Aorta (tissue), 5 donors: ENCODE data around the gene DUS1L. TPM values are rescaled to one million over a fixed set of nuclear protein-coding genes. Genes with fewer than 3 reads are reported as not detected.
A peak's percentile ranks its signal among the peaks of the same experiment; 100 is the strongest.

Source experiments
- ATAC-seq: fragments of 200-7000 bp; cut with Tn5 transposase; one replicate; pipeline ENCODE4 v1.9.1; 2022; ENCODE audit warnings: moderate library complexity; ENCODE audit not compliant: low FRiP score
- DNase-seq, 2 donors: peaks; one replicate each; pipeline ENCODE4 v3.0.0-alpha.2; 2020
- H3K27ac ChIP-seq, 2 donors: one replicate each; pipeline ENCODE4 v1.5.1; 2013; ENCODE audit warnings: low read length in 2 of 2, mild to moderate bottlenecking in 2 of 2, moderate library complexity in 2 of 2, control low read depth in 1 of 2, inconsistent platforms in 1 of 2, low read depth in 1 of 2
- H3K27me3 ChIP-seq, 2 donors: one replicate each; pipeline ENCODE4 v1.6.1; 2013; ENCODE audit warnings: control low read depth in 1 of 2, low read length in 1 of 2, mild to moderate bottlenecking in 1 of 2, moderate library complexity in 1 of 2; ENCODE audit not compliant: insufficient read depth in 2 of 2, control insufficient read depth in 1 of 2
- H3K36me3 ChIP-seq, 2 donors: one replicate each; pipeline ENCODE4 v1.6.1; 2013; ENCODE audit warnings: control low read depth in 1 of 2, low read length in 1 of 2, mild to moderate bottlenecking in 1 of 2; ENCODE audit not compliant: insufficient read depth in 2 of 2, control insufficient read depth in 1 of 2
- H3K4me1 ChIP-seq, 2 donors: one replicate each; pipeline ENCODE4 v1.6.1; 2013; ENCODE audit warnings: low read length in 2 of 2, control low read depth in 1 of 2, mild to moderate bottlenecking in 1 of 2, moderate library complexity in 1 of 2; ENCODE audit not compliant: insufficient read depth in 2 of 2, control insufficient read depth in 1 of 2
- H3K4me3 ChIP-seq, 2 donors: one replicate each; pipeline ENCODE4 v1.5.1; 2013; ENCODE audit warnings: low read length in 2 of 2, control low read depth in 1 of 2, mild to moderate bottlenecking in 1 of 2
- H3K9me3 ChIP-seq: one replicate; pipeline ENCODE4 v1.6.1; 2013; ENCODE audit warnings: mild to moderate bottlenecking, low read length; ENCODE audit not compliant: control insufficient read depth
- WGBS, 2 donors: extraction: QIAGEN DNeasy Blood & Tissue Kit; methylation state at CpG; one replicate each; pipeline ENCODE4 v1.1.7; 2013; 5-methylcytosine and 5-hydroxymethylcytosine counted together
- intact Hi-C, 2 donors: fragments of 100-400 bp; cut with DNase I; formaldehyde crosslinking; loops; one replicate each; pipeline versions ENCODE4 v1.14.2 to v1.15.0; 2022
- polyA plus RNA-seq, 2 donors: library from polyadenylated mRNA; stranded (reverse); fragments of 200-250 nt; gene quantifications; one replicate each; pipeline ENCODE4 v1.2.3, GENCODE V29; 2013
- total RNA-seq, 2 donors: library from RNA; stranded (reverse); fragmentation: NEBNext Ultra II Directional; extraction: Animal tissue kit (Norgen Biotek cat#: 25700); gene quantifications; one replicate each; pipeline ENCODE4 v1.2.1, GENCODE V29; 2021
- donor health status: healthy with polysubstance abuse.
- donor health status: Bipolar disorder and iron deficiency.
- donor health status: DM: no; HTN: no; CAD: no.
- donor health status: DM: no; HTN: no; CAD: no.
- donor health status: DM: yes; HTN: yes; CAD: no.

The DUS1L gene
- total and polyA plus RNA-seq, 4 donors, result 43.7 to 143 (median 54.1) TPM

DNA sequence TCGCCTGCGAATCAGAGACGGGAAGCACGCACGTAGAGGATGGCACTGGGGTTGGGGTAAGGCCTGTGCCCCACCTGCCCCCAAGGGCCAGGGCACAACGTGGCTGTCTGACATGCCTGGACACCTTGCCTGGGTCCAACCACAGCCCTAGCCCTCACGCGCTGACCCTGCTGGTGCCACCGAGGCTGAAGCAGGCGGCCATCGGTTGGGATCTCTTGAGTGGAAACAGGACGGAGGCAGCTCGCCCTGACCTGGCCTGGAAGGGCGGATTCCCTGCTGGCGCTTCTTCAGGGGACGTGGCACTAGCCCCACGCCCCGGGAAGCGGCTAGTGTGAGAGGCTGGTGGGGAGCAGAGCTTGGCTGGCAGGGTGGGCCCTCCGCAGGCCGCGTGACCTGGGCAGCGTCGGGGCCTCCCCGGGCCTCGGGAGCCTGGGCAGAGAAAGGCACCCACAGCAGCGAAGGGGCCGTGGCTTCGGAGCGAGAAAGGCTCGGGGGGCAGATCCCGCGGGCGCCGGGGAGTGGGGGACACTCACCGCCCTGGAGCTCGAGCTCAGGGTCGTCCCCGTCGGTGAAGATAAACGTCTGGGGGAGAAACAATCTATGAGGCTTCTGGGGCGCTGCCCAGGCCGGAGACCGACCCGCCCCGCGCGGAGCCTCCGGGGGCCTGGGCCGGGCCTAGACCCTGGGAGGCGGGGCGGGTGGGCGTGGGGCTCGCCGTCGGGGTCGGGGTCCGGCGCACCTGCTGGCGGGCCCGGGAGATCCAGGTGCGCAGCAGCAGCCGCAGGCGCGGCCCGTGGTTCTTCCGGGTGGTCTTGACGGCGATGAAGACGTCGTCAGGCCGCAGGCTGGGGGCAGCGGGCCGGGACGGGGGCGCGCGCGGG lies 14.6 kb downstream of the DUS1L start:
- peak overlapping the region; percentile 88 to 92 for H3K4me3 ChIP-seq
- ATAC-seq, result no peak
- 13 to 18% methylated on average over 59 to 79 of the region's 79 CpGs for WGBS, 2 donors
- no peaks in the 10 kb centered on the region for H3K4me1 ChIP-seq
- peak in 1 of 2 donors; percentile 54 for DNase-seq
- no peaks in the 10 kb centered on the region for H3K27me3 ChIP-seq
- intact Hi-C loops, result no loop called here
- no peaks in the 10 kb centered on the region for H3K9me3 ChIP-seq
- no peak overlapping the region for H3K27ac ChIP-seq
- peaks cover 0 to 2% of the 10 kb centered on the region in 2 donors for H3K36me3 ChIP-seq

GRCh38 chr17:82050152-82050760 lies 15.3 kb downstream of the DUS1L start:
- no peak for DNase-seq

GRCh38 chr17:82049521-82049971 lies 16.1 kb downstream of the DUS1L start:
- Histone ChIP-seq H3K27me3 (no peaks in the 10 kb centered on the region), H3K4me3 (no peak overlapping the region), H3K4me1 (no peaks in the 10 kb centered on the region), H3K9me3 (no peaks in the 10 kb centered on the region), H3K36me3 (no peaks in the 10 kb centered on the region), H3K27ac (no peak overlapping the region)
- ATAC-seq, result no peak
- intact Hi-C loops, result no loop called here
- WGBS, 2 donors, result 93 to 94% methylated on average over 13 to 16 of the region's 16 CpGs
- DNase-seq, result no peak

More at GRCh38 chr17:82050152-82050760, 15.3 kb downstream of the DUS1L start:
- Histone ChIP-seq H3K9me3 (no peaks in the 10 kb centered on the region), H3K27me3 (no peaks in the 10 kb centered on the region), H3K4me1 (no peaks in the 10 kb centered on the region), H3K36me3 (peaks cover 0 to 2% of the 10 kb centered on the region in 2 donors), H3K4me3 (no peak overlapping the region), H3K27ac (no peak overlapping the region)
- whole genome bisulfite sequencing, 2 donors, result 87 to 91% methylated on average over 28 of the region's 28 CpGs
- no peak for ATAC-seq
- intact Hi-C loops, result no loop called here

GRCh38 chr17:82049106-82049505 lies 16.5 kb downstream of the DUS1L start:
- Histone ChIP-seq H3K4me1 (no peaks in the 10 kb centered on the region), H3K27ac (no peak overlapping the region), H3K9me3 (no peaks in the 10 kb centered on the region), H3K4me3 (no peak overlapping the region), H3K27me3 (no peaks in the 10 kb centered on the region), H3K36me3 (no peaks in the 10 kb centered on the region)
- WGBS, 2 donors, result 85 to 87% methylated on average over 8 of the region's 8 CpGs
- intact Hi-C loops, result no loop called here
- DNase-seq (no peak), ATAC-seq (no peak)

- no peaks in the 10 kb centered on the region for H3K9me3 ChIP-seq
- intact Hi-C loops, result no loop called here
- no peak overlapping the region for H3K4me3 ChIP-seq
- H3K36me3 ChIP-seq, result no peaks in the 10 kb centered on the region
- 90 to 93% methylated on average over 18 to 20 of the region's 20 CpGs for WGBS, 2 donors
- DNase-seq (no peak), ATAC-seq (no peak)
- H3K4me1 ChIP-seq, result no peaks in the 10 kb centered on the region
- H3K27me3 ChIP-seq, result no peaks in the 10 kb centered on the region
- no peak overlapping the region for H3K27ac ChIP-seq
Measured at GRCh38 chr17:82048571-82048971, 17.0 kb downstream of the DUS1L start.

GRCh38 chr17:82047914-82048570 lies 17.6 kb downstream of the DUS1L start:
- no peak for DNase-seq
- WGBS, 2 donors, result 86 to 89% methylated on average over 18 to 25 of the region's 25 CpGs
- Histone ChIP-seq H3K4me1 (no peaks in the 10 kb centered on the region), H3K27me3 (no peaks in the 10 kb centered on the region), H3K4me3 (no peak overlapping the region), H3K27ac (no peak overlapping the region), H3K36me3 (no peaks in the 10 kb centered on the region), H3K9me3 (no peaks in the 10 kb centered on the region)
- intact Hi-C loops, result no loop called here
- ATAC-seq, result no peak

DNA sequence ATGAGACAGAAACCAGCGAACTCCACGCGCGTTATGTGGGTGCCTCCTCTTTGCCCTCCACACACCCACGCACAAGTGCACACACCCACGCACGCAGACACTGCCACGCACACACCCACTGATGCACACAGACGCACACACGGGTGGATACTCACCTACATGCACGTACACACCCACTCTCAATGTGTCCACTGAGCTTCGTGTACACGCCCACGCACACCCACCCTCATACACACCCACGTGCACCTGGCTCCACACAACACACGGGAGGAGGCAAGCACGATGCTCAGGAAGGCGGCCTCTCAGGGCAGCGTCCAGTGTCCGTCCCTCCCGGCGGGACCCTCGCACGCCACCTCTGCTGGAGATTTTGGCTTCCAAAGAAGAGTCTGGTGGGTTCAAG lies 18.2 kb downstream of the DUS1L start:
- intact Hi-C loops, result no loop called here
- H3K36me3 ChIP-seq, result no peaks in the 10 kb centered on the region
- H3K4me1 ChIP-seq, result no peaks in the 10 kb centered on the region
- no peak for DNase-seq
- WGBS, 2 donors, result 88 to 91% methylated on average over 24 of the region's 24 CpGs
- ATAC-seq, result no peak
- no peak overlapping the region for H3K4me3 ChIP-seq
- no peaks in the 10 kb centered on the region for H3K9me3 ChIP-seq
- no peaks in the 10 kb centered on the region for H3K27me3 ChIP-seq
- H3K27ac ChIP-seq, result no peak overlapping the region

GRCh38 chr17:82046903-82047302 lies 18.7 kb downstream of the DUS1L start:
- Histone ChIP-seq H3K36me3 (no peaks in the 10 kb centered on the region), H3K27me3 (no peaks in the 10 kb centered on the region), H3K9me3 (no peaks in the 10 kb centered on the region), H3K4me1 (no peaks in the 10 kb centered on the region), H3K27ac (no peak overlapping the region), H3K4me3 (no peak overlapping the region)
- intact Hi-C loops, result no loop called here
- DNase-seq (no peak), ATAC-seq (no peak)
- 89% methylated on average over 21 of the region's 21 CpGs for WGBS, 2 donors
